Suppressor macrophage treated with lipopolysaccharide for 1 hour (primary cell): Measurements from ENCODE around the gene DLG5.

ENCODE experiments used
- DNase-seq, 3 donors: peaks; one replicate each; pipeline ENCODE4 v3.0.0-alpha.2; 2020 to 2022

DLG5 gene

GRCh38 chr10:77841711-77842375 lies 84.7 kb downstream of the DLG5 start:
- DNase-seq: no peak

GRCh38 chr10:77840636-77841035 lies 85.9 kb downstream of the DLG5 start:
- no peak for DNase-seq

- no peak for DNase-seq
These were observed 88.5 kb downstream of the DLG5 start for GRCh38 chr10:77837925-77838595.

GRCh38 chr10:77837248-77837924 lies 89.2 kb downstream of the DLG5 start:
- DNase-seq: peak in 1 of 3 donors; percentile 7

GRCh38 chr10:77836299-77836820 lies 90.2 kb downstream of the DLG5 start:
- DNase-seq: peak; percentile 87 to 89 (median 88)

- DNase-seq: no peak
These were observed 90.9 kb downstream of the DLG5 start for GRCh38 chr10:77835669-77836086.

- no peak for DNase-seq
These were observed 91.4 kb downstream of the DLG5 start for GRCh38 chr10:77834943-77835668.

- no peak for DNase-seq
These were observed 92.0 kb downstream of the DLG5 start for GRCh38 chr10:77834540-77834939.

GRCh38 chr10:77833792-77834191 lies 92.8 kb downstream of the DLG5 start:
- no peak for DNase-seq

GRCh38 chr10:77833225-77833624 lies 93.3 kb downstream of the DLG5 start:
- DNase-seq: no peak

GRCh38 chr10:77832238-77832637 lies 94.3 kb downstream of the DLG5 start:
- no peak for DNase-seq

GRCh38 chr10:77829356-77829755 lies 97.2 kb downstream of the DLG5 start:
- no peak for DNase-seq

- DNase-seq: no peak
These were observed 98.2 kb downstream of the DLG5 start for GRCh38 chr10:77828377-77828776.

GRCh38 chr10:77827366-77827765 lies 99.2 kb downstream of the DLG5 start:
- no peak for DNase-seq

- no peak for DNase-seq
These were observed 100.6 kb downstream of the DLG5 start for GRCh38 chr10:77825965-77826364.

- no peak for DNase-seq
These were observed 101.6 kb downstream of the DLG5 start for GRCh38 chr10:77824908-77825307.

GRCh38 chr10:77823811-77824542 lies 102.6 kb downstream of the DLG5 start:
- DNase-seq: no peak

- DNase-seq: no peak
These were observed 105.0 kb downstream of the DLG5 start for GRCh38 chr10:77821551-77821950.

- DNase-seq: no peak
These were observed 105.5 kb downstream of the DLG5 start for GRCh38 chr10:77821036-77821435.

GRCh38 chr10:77820349-77820748 lies 106.2 kb downstream of the DLG5 start:
- DNase-seq: no peak

- no peak for DNase-seq
These were observed 107.1 kb downstream of the DLG5 start for GRCh38 chr10:77819210-77820112.
